Retinal pigment epithelial cell (primary cell): Measurements from ENCODE around the gene ATXN7L2.

Experiments used
- DNase-seq: peaks from one replicate; pipeline ENCODE4 v3.0.0-alpha.2; 2010; ENCODE audit warnings: low read depth
- H3K4me3 ChIP-seq: 2 replicates; pipeline ENCODE4 v1.5.1; 2011; ENCODE audit warnings: mild to moderate bottlenecking, low read length, control low read depth, moderate library complexity
- CTCF ChIP-seq: conservative IDR thresholded peaks from 2 replicates; pipeline ENCODE4 v1.5.1; 2011; ENCODE audit warnings: low read depth, low read length, control low read depth, inconsistent platforms

The ATXN7L2 gene

GRCh38 chr1:109509176-109510134 is 25.8 kb downstream of the ATXN7L2 start, which contains the start of gene AMIGO1:
TSS of gene AMIGO1 (minus strand) at chr1:109509727. CDS start at chr1:109508912, 815 bp downstream.
- DNase-seq: no peak
- TF ChIP-seq CTCF: no peak
- peak within 1 kb of the TSS; percentile 70 for H3K4me3 ChIP-seq

GRCh38 chr1:109513110-109513710 is 29.5 kb downstream of the ATXN7L2 start:
- no peak for TF ChIP-seq CTCF
- DNase-seq: no peak
- no peak overlapping the region for H3K4me3 ChIP-seq

GRCh38 chr1:109514846-109515245 is 31.1 kb downstream of the ATXN7L2 start:
- no peak for DNase-seq
- no peak overlapping the region for H3K4me3 ChIP-seq
- no peak for TF ChIP-seq CTCF

GRCh38 chr1:109516872-109517271 is 33.2 kb downstream of the ATXN7L2 start:
- DNase-seq: no peak
- H3K4me3 ChIP-seq: no peak overlapping the region
- no peak for TF ChIP-seq CTCF

GRCh38 chr1:109517337-109517736 is 33.6 kb downstream of the ATXN7L2 start:
- no peak for DNase-seq
- no peak overlapping the region for H3K4me3 ChIP-seq
- no peak for TF ChIP-seq CTCF

- TF ChIP-seq CTCF: no peak
- no peak for DNase-seq
- H3K4me3 ChIP-seq: no peak overlapping the region
Measured at GRCh38 chr1:109521002-109521951, 37.6 kb downstream of the ATXN7L2 start.
